B cell (primary cell): ENCODE data around the gene PRODH2. TPM values are rescaled to one million over a fixed set of nuclear protein-coding genes. Genes with fewer than 3 reads are reported as not detected.

ENCODE experiments used
- ATAC-seq: fragments of 200-7000 bp; cut with Tn5 transposase; one replicate; pipeline ENCODE4 v1.10.0; 2021; ENCODE audit warnings: low read depth, mild to moderate bottlenecking, moderate number of reproducible peaks, moderate library complexity
- CTCF ChIA-PET: fragments of 350-600 bp; sonication (Branson Sonifier 250); formaldehyde crosslinking; loops from one replicate; lab custom pipeline; 2021; ENCODE audit warnings: antibody characterized with exemption, inconsistent platforms; lab: Charles Lee
- POLR2A ChIA-PET: fragments of 350-600 bp; sonication (Branson Sonifier 250); formaldehyde crosslinking; loops from one replicate; lab custom pipeline; 2021; ENCODE audit warnings: antibody characterized with exemption; lab: Charles Lee
- DNase-seq: peaks from one replicate; pipeline ENCODE4 v3.0.0; 2013
- H2AFZ ChIP-seq: 2 replicates; pipeline ENCODE4 v1.6.1; 2012; ENCODE audit warnings: mild to moderate bottlenecking, low read depth, low read length; ENCODE audit not compliant: insufficient read depth, poor library complexity, severe bottlenecking
- H3K27ac ChIP-seq, 2 donors: 1 replicate in 1 of 2; 2 replicates in 1 of 2; pipeline ENCODE4 v1.5.1; 2012 to 2013; ENCODE audit warnings: low read length in 2 of 2, mild to moderate bottlenecking in 2 of 2, moderate library complexity in 1 of 2
- H3K27me3 ChIP-seq, 4 experiments: fragments of 200-600 bp in 1 of 4; sonication (generic) in 1 of 4; replicated peaks in 1 of 4; 1 replicate in 2 of 4; 2 replicates in 2 of 4; pipeline versions ENCODE4 v1.6.1 to v1.7.0; 2013 to 2016; ENCODE audit warnings: low read length in 3 of 4, mild to moderate bottlenecking in 2 of 4, mixed read lengths in 1 of 4, moderate library complexity in 1 of 4; ENCODE audit not compliant: insufficient read depth in 4 of 4, control insufficient read depth in 3 of 4; ENCODE audit errors: control extremely low read depth in 1 of 4
- H3K36me3 ChIP-seq, 2 experiments: replicated peaks in 1 of 2; 1 replicate in 1 of 2; 2 replicates in 1 of 2; pipeline versions ENCODE4 v1.6.1 to v1.7.1; 2013; ENCODE audit warnings: low read length in 1 of 2; ENCODE audit not compliant: insufficient read depth in 2 of 2, control insufficient read depth in 1 of 2; ENCODE audit errors: control extremely low read depth in 1 of 2, extremely low read depth in 1 of 2
- H3K4me1 ChIP-seq, 2 donors: fragments of 200-600 bp in 1 of 2; sonication (generic) in 1 of 2; 1 replicate in 1 of 2; 2 replicates in 1 of 2; pipeline versions ENCODE4 v1.5.1 to v1.6.1; 2013 to 2017; ENCODE audit warnings: low read length in 2 of 2; ENCODE audit not compliant: control insufficient read depth in 2 of 2, insufficient read depth in 2 of 2
- H3K4me2 ChIP-seq: replicated peaks from 2 replicates; pipeline ENCODE3; 2012; ENCODE audit warnings: mild to moderate bottlenecking, low read depth, low read length; ENCODE audit not compliant: poor library complexity, severe bottlenecking
- H3K4me3 ChIP-seq, 5 experiments: fragments of 200-600 bp in 1 of 5; sonication (generic) in 1 of 5; 1 replicate in 3 of 5; 2 replicates in 2 of 5; pipeline versions ENCODE4 v1.5.1 to v1.7.0; 2011 to 2016; ENCODE audit warnings: low read length in 4 of 5, mild to moderate bottlenecking in 4 of 5, low read depth in 2 of 5, control low read depth in 1 of 5, moderate library complexity in 1 of 5; ENCODE audit not compliant: insufficient read depth in 1 of 5; ENCODE audit errors: control extremely low read depth in 1 of 5, extremely low read depth in 1 of 5
- H3K79me2 ChIP-seq: fragments of 200-600 bp; sonication (generic); one replicate; pipeline ENCODE4 v1.6.0; 2016; ENCODE audit warnings: low read length; ENCODE audit not compliant: control insufficient read depth, insufficient read depth
- H3K9ac ChIP-seq: fragments of 200-600 bp; sonication (generic); 2 replicates; pipeline ENCODE4 v1.6.1; 2017; ENCODE audit warnings: mild to moderate bottlenecking, low read length, moderate library complexity
- H3K9me3 ChIP-seq, 3 donors: one replicate each; pipeline versions ENCODE4 v1.6.1 to v1.7.1; 2013; ENCODE audit warnings: low read length in 2 of 3; ENCODE audit not compliant: control insufficient read depth in 2 of 3, insufficient read depth in 1 of 3; ENCODE audit errors: control extremely low read depth in 1 of 3
- H4K20me1 ChIP-seq: 2 replicates; pipeline ENCODE4 v1.6.0; 2012; ENCODE audit warnings: mild to moderate bottlenecking, low read length; ENCODE audit not compliant: insufficient read depth, control insufficient read depth, poor library complexity, severe bottlenecking
- H3K27ac Mint-ChIP-seq: one replicate; pipeline ENCODE4 v1.8.0; 2021; ENCODE audit warnings: mixed read lengths
- H3K27me3 Mint-ChIP-seq: one replicate; pipeline ENCODE4 v1.8.0; 2021; ENCODE audit warnings: mixed read lengths
- H3K4me1 Mint-ChIP-seq: one replicate; pipeline ENCODE4 v1.8.0; 2021; ENCODE audit warnings: mixed read lengths
- H3K4me3 Mint-ChIP-seq: one replicate; pipeline ENCODE4 v1.8.0; 2021; ENCODE audit warnings: mixed read lengths
- H3K9me3 Mint-ChIP-seq: one replicate; pipeline ENCODE4 v1.8.0; 2022; ENCODE audit warnings: mixed read lengths; ENCODE audit not compliant: insufficient read depth
- CTCF ChIP-seq: fragments of 200-600 bp; IDR thresholded peaks from one replicate; pipeline ENCODE4 v1.8.0; 2022; ENCODE audit warnings: antibody characterized with exemption, mild to moderate bottlenecking
- EZH2 ChIP-seq: IDR thresholded peaks from 2 replicates; pipeline ENCODE4 v1.6.1; 2012; ENCODE audit warnings: borderline replicate concordance, low read depth, mild to moderate bottlenecking, moderate library complexity, low read length; ENCODE audit not compliant: insufficient read depth, poor library complexity, severe bottlenecking
- WGBS: methylation state at CpG from one replicate; pipeline ENCODE4 v1.1.5; 2013; ENCODE audit warnings: missing lambda C conversion rate; ENCODE audit not compliant: insufficient coverage; 5-methylcytosine and 5-hydroxymethylcytosine counted together
- intact Hi-C: fragments of 100-400 bp; cut with micrococcal nuclease; formaldehyde crosslinking; loops from one replicate; pipeline ENCODE4 v1.10.0; 2022
- polyA plus RNA-seq: library from polyadenylated mRNA; depleted of rRNA; stranded (reverse); fragments of >200 nt; gene quantifications from 2 replicates; pipeline ENCODE4 v1.2.3, GENCODE V29; 2012
- total RNA-seq, 2 donors: library from RNA; stranded (reverse); fragments of 120-200 nt in 1 of 2; gene quantifications; 1 replicate in 1 of 2; 2 replicates in 1 of 2; pipeline versions ENCODE4 v1.2.3 to v1.2.4, GENCODE V29; 2013 to 2022

PRODH2 gene
- total and polyA plus RNA-seq, 2 donors (not counting 1 experiment from before 2014, with no cell fraction given), result not detected

DNA sequence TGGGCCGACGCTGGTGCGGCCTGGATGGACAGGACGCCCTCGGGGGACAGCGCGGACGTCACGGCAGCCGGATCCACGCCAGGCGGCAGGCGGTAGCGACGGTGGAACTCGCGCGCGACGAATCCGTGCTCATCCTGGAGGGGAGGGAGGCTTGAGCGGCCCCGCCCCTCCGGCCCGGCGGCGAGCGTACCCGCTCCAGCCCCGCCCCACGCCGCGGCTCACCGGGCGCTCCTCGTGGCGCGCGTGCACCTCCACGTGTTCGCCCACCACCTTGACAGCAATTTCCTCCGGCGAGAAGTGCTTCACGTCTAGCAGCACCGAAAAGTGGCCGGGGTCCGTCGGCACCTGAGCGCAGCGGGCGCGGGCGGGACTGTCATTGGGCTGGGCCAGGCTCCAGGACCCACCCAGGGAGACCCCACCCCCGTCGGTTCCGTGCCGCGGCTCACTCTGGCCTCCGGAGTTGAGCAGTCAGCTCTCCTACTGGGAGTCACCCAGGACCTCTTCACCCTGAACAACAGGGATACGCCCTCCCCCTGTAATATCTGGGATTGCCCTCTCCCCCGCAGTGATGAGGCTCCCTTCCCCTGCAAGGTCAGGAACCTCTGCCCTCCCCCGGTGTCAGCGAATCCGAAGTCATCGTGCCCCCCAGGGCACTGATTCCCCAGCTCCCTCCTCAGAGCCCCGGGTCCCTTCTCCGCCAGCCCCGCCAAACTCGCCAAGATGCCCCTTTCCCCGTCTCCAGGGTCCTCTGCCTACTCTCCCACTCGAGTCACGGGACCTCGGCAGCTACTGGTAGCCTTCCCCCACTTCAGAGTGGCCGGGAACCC lies 56.9 kb downstream of the PRODH2 start:
- peaks cover 23% of the 10 kb centered on the region for H3K79me2 ChIP-seq
- TF ChIP-seq CTCF (no peak), EZH2 (no peak)
- Mint-ChIP-seq H3K9me3 (no peaks in the 10 kb centered on the region), H3K27ac (peak overlapping the region; percentile 63), H3K27me3 (peaks cover 17% of the 10 kb centered on the region), H3K4me3 (peak overlapping the region; percentile 74), H3K4me1 (peaks cover 34% of the 10 kb centered on the region)
- H3K4me2 ChIP-seq, result peak overlapping the region; percentile 98
- intact Hi-C loops, result loop anchor here (5.0 kb wide), 1 partner anchor 63 kb away; no protein-coding TSS in a partner anchor
- peaks cover 4% of the 10 kb centered on the region for H4K20me1 ChIP-seq
- peaks cover 0 to 26% of the 10 kb centered on the region in 2 experiments for H3K36me3 ChIP-seq
- ATAC-seq (no peak), DNase-seq (peak; percentile 70)
- no peak overlapping the region for H3K27ac ChIP-seq
- ChIA-PET CTCF (interaction anchor here (1.3 kb wide), 1 partner anchor 15 kb away, joined by 3 read pairs; no protein-coding TSS in a partner anchor), POLR2A (interaction anchor here (2.2 kb wide), 1 partner anchor 11 kb away, joined by 17 read pairs; the partner anchor contains the start of genes PSENEN and U2AF1L4)
- H3K27me3 ChIP-seq, result peaks cover 0 to 26% (median 10%) of the 10 kb centered on the region in 4 experiments
- WGBS, result 33% methylated on average over 74 of the region's 74 CpGs
- H3K9me3 ChIP-seq, result peaks cover 0 to 10% (median 0%) of the 10 kb centered on the region in 3 donors
- H3K4me1 ChIP-seq, result peaks cover 24 to 35% of the 10 kb centered on the region in 2 donors
- H2AFZ ChIP-seq, result peak overlapping the region; percentile 82
- H3K9ac ChIP-seq, result no peak overlapping the region
- H3K4me3 ChIP-seq, result no peak overlapping the region
